Heart right ventricle (tissue), 16 donors: ENCODE results near the gene GAA. TPM values are rescaled to one million over a fixed set of nuclear protein-coding genes. Genes with fewer than 3 reads are reported as not detected.

Experiments
- ATAC-seq, 8 donors: fragments of 200-7000 bp; cut with Tn5 transposase; one replicate each; pipeline ENCODE4 v1.9.1; 2020; ENCODE audit warnings: mild to moderate bottlenecking in 8 of 8, moderate library complexity in 8 of 8, moderate number of reproducible peaks in 1 of 8
- DNase-seq, 2 donors: peaks; one replicate each; pipeline ENCODE4 v3.0.0-alpha.2; 2020
- H3K27ac ChIP-seq, 10 donors: fragments of 200-600 bp; sonication (generic) in 2 of 10; one replicate each; pipeline versions ENCODE4 v1.5.0 to v1.8.0; 2020 to 2022; ENCODE audit warnings: mild to moderate bottlenecking in 3 of 10
- H3K27me3 ChIP-seq, 7 donors: fragments of 200-600 bp; one replicate each; pipeline ENCODE4 v1.8.0; 2021 to 2022; ENCODE audit warnings: mild to moderate bottlenecking in 2 of 7
- H3K36me3 ChIP-seq, 9 donors: fragments of 200-600 bp; sonication (generic) in 1 of 9; one replicate each; pipeline versions ENCODE4 v1.5.0 to v1.8.0; 2020 to 2022; ENCODE audit warnings: mild to moderate bottlenecking in 2 of 9
- H3K4me1 ChIP-seq, 9 donors: fragments of 200-600 bp; sonication (generic) in 1 of 9; one replicate each; pipeline versions ENCODE4 v1.5.0 to v1.8.0; 2020 to 2022; ENCODE audit warnings: mild to moderate bottlenecking in 4 of 9
- H3K4me3 ChIP-seq, 10 donors: fragments of 200-600 bp; sonication (generic) in 2 of 10; one replicate each; pipeline versions ENCODE4 v1.5.0 to v1.8.0; 2020 to 2022; ENCODE audit warnings: mild to moderate bottlenecking in 7 of 10, moderate library complexity in 2 of 10
- H3K9me3 ChIP-seq, 11 donors: fragments of 200-600 bp in 10 of 11; sonication (generic) in 2 of 11; one replicate each; pipeline versions ENCODE4 v1.5.0 to v1.8.0; 2013 to 2022; ENCODE audit warnings: mild to moderate bottlenecking in 2 of 11, control low read depth in 1 of 11, moderate library complexity in 1 of 11
- WGBS, 2 donors: extraction: QIAGEN DNeasy Blood & Tissue Kit; methylation state at CpG; one replicate each; pipeline ENCODE4 v1.1.7; 2013; ENCODE audit warnings: inconsistent platforms in 1 of 2; 5-methylcytosine and 5-hydroxymethylcytosine counted together
- intact Hi-C, 10 donors: fragments of 100-400 bp; cut with DNase I; formaldehyde crosslinking; loops; one replicate each; pipeline versions ENCODE4 v1.11.1 to v1.14.2; 2022
- polyA plus RNA-seq, 2 donors: library from polyadenylated mRNA; stranded (reverse); fragments of 200-250 nt; gene quantifications; one replicate each; pipeline ENCODE4 v1.2.3, GENCODE V29; 2013
- total RNA-seq, 10 donors: library from RNA; stranded (reverse); fragmentation: NEBNext Ultra II Directional in 3 of 10; extraction: Animal tissue kit (Norgen Biotek cat#: 25700) in 3 of 10; gene quantifications; one replicate each; pipeline versions ENCODE4 v1.2.1 to v1.2.4, GENCODE V29; 2021 to 2023
- TF ChIP-seq, protein P1 (sequence below), 9 donors: fragments of 200-600 bp; sonication (generic) in 2 of 9; IDR thresholded peaks; one replicate each; pipeline versions ENCODE4 v1.5.0 to v1.8.0; 2021 to 2022; ENCODE audit warnings: antibody characterized with exemption in 9 of 9, mild to moderate bottlenecking in 5 of 9, moderate library complexity in 1 of 9
- donor health status: Arrhythmogenic right ventricular cardiomyopathy.
- donor health status: ischemic (EF 13 %, LVEDD 7.1; RV severe dilation, severe dysfunction).
- donor health status: healthy with polysubstance abuse.
- donor health status: DM: no; HTN: yes; CAD: no.
- donor health status: DM: no; HTN: no; CAD: no.
- donor health status: ischemic (EF 25% LVEDD 6.9; RV normal size, moderate dysfunction).
- donor health status: ischemic (EF 25% LVEDD 5.7; RV mildly dilated, moderate dysfunction).
- donor health status: healthy.
- donor health status: DM: yes; HTN: yes; CAD: no.
- donor health status: Ischemic cardiomyopathy.
- donor health status: ischemic (EF 35%, LVEDD 5.7; RV mildly dilated, moderate dysfunction).
- donor health status: nonischemic (EF 11% LVEDD 7.7; RV severe dilation, severe dysfunction).
- donor health status: DM: yes; HTN: yes; CAD: no.
- donor health status: PGD.
- donor health status: ischemic (EF 29% LVEDD 5.4; RV normal size, mild dysfunction).
- donor health status: nonischemic (EF 23%, LVEDD 6.1; RV moderate dilation, normal function).

GAA gene
- total and polyA plus RNA-seq, 12 donors, result 26.4 to 67.7 (median 49.6) TPM

GRCh38 chr17:80101946-80102663 lies 724 bp downstream of the GAA start:
- Histone ChIP-seq H3K27me3 (no peaks in the 10 kb centered on the region), H3K9me3 (no peaks in the 10 kb centered on the region), H3K4me1 (peaks cover 0 to 23% (median 14%) of the 10 kb centered on the region in 9 donors), H3K27ac (peak overlapping the region in 9 of 10 donors; percentile 85 to 97 (median 95)), H3K36me3 (peaks cover 0 to 1% (median 0%) of the 10 kb centered on the region in 9 donors), H3K4me3 (peak overlapping the region; percentile 75 to 97 (median 92))
- intact Hi-C loops, result loop anchor here in 3 of 10 donors (1.0 to 5.0 kb wide), 6 partner anchors 45 to 157 kb away; partner anchors contain the start of genes EIF4A3 (in 3 of the 3) and CCDC40 (in 1 of the 3)
- peak in 7 of 8 donors; percentile 1 to 22 (median 13) for ATAC-seq
- DNase-seq, result peak in 1 of 2 donors; percentile 36
- 33 to 34% methylated on average over 21 of the region's 21 CpGs for WGBS, 2 donors
- TF ChIP-seq, protein P1, sequence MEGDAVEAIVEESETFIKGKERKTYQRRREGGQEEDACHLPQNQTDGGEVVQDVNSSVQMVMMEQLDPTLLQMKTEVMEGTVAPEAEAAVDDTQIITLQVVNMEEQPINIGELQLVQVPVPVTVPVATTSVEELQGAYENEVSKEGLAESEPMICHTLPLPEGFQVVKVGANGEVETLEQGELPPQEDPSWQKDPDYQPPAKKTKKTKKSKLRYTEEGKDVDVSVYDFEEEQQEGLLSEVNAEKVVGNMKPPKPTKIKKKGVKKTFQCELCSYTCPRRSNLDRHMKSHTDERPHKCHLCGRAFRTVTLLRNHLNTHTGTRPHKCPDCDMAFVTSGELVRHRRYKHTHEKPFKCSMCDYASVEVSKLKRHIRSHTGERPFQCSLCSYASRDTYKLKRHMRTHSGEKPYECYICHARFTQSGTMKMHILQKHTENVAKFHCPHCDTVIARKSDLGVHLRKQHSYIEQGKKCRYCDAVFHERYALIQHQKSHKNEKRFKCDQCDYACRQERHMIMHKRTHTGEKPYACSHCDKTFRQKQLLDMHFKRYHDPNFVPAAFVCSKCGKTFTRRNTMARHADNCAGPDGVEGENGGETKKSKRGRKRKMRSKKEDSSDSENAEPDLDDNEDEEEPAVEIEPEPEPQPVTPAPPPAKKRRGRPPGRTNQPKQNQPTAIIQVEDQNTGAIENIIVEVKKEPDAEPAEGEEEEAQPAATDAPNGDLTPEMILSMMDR (IDR thresholded peaks at IDR 0.05), result no peak

DNA sequence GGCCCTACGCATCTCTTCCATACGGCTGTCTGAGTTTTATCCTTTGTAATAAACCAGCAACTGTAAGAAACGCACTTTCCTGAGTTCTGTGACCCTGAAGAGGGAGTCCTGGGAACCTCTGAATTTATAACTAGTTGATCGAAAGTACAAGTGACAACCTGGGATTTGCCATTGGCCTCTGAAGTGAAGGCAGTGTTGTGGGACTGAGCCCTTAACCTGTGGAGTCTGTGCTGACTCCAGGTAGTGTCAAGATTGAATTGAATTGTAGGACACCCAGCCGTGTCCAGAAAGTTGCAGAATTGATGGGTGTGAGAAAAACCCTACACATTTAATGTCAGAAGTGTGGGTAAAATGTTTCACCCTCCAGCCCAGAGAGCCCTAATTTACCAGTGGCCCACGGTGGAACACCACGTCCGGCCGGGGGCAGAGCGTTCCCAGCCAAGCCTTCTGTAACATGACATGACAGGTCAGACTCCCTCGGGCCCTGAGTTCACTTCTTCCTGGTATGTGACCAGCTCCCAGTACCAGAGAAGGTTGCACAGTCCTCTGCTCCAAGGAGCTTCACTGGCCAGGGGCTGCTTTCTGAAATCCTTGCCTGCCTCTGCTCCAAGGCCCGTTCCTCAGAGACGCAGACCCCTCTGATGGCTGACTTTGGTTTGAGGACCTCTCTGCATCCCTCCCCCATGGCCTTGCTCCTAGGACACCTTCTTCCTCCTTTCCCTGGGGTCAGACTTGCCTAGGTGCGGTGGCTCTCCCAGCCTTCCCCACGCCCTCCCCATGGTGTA lies 1.5 kb downstream of the GAA start:
- intact Hi-C loops, result loop anchor here in 2 of 10 donors (5.0 kb wide), 2 partner anchors 44 to 154 kb away; partner anchors contain the start of gene EIF4A3 (in 1 of the 2)
- no peaks in the 10 kb centered on the region for H3K27me3 ChIP-seq
- no peaks in the 10 kb centered on the region for H3K9me3 ChIP-seq
- H3K4me1 ChIP-seq, result peaks cover 0 to 23% (median 14%) of the 10 kb centered on the region in 9 donors
- H3K36me3 ChIP-seq, result peaks cover 0 to 7% (median 0%) of the 10 kb centered on the region in 9 donors
- ATAC-seq, result no peak
- H3K27ac ChIP-seq, result no peak overlapping the region
- WGBS, 2 donors, result 88 to 90% methylated on average over 15 of the region's 15 CpGs
- TF ChIP-seq, protein P1 (IDR thresholded peaks at IDR 0.05), result no peak
- no peak for DNase-seq
- peak overlapping the region in 2 of 10 donors; percentile 89 to 97 for H3K4me3 ChIP-seq

DNA sequence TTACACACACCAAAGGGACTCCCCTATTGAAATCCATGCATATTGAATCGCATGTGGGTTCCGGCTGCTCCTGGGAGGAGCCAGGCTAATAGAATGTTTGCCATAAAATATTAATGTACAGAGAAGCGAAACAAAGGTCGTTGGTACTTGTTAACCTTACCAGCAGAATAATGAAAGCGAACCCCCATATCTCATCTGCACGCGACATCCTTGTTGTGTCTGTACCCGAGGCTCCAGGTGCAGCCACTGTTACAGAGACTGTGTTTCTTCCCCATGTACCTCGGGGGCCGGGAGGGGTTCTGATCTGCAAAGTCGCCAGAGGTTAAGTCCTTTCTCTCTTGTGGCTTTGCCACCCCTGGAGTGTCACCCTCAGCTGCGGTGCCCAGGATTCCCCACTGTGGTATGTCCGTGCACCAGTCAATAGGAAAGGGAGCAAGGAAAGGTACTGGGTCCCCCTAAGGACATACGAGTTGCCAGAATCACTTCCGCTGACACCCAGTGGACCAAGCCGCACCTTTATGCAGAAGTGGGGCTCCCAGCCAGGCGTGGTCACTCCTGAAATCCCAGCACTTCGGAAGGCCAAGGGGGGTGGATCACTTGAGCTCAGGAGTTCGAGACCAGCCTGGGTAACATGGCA lies 2.2 kb downstream of the GAA start:
- Histone ChIP-seq H3K4me3 (no peak overlapping the region), H3K27ac (no peak overlapping the region), H3K36me3 (peaks cover 0 to 14% (median 0%) of the 10 kb centered on the region in 9 donors), H3K27me3 (no peaks in the 10 kb centered on the region), H3K9me3 (no peaks in the 10 kb centered on the region), H3K4me1 (peaks cover 0 to 23% (median 14%) of the 10 kb centered on the region in 9 donors)
- DNase-seq (no peak), ATAC-seq (no peak)
- intact Hi-C loops, result loop anchor here in 2 of 10 donors (5.0 kb wide), 2 partner anchors 44 to 154 kb away; partner anchors contain the start of gene EIF4A3 (in 1 of the 2)
- TF ChIP-seq, protein P1 (IDR thresholded peaks at IDR 0.05), result no peak
- 92 to 96% methylated on average over 19 of the region's 19 CpGs for WGBS, 2 donors
